HCT116 (cell line): ENCODE results near the gene PSMB7. TPM values are rescaled to one million over a fixed set of nuclear protein-coding genes. Genes with fewer than 3 reads are reported as not detected.

ENCODE experiments used
- ATAC-seq: fragments of 200-7000 bp; cut with Tn5 transposase; 2 replicates; pipeline ENCODE4 v1.9.1; 2020; ENCODE audit warnings: mild to moderate bottlenecking, moderate library complexity
- BruUV-seq: library from RNA; stranded (reverse); fragments of 400-500 nt; replicated peaks from 2 replicates; lab custom pipeline; 2021; lab: Mats Ljungman, UMichigan
- CTCF ChIA-PET: fragments of 300-600 bp; sonication (Branson Sonifier 250); formaldehyde crosslinking; loops from one replicate; lab custom pipeline; 2021; ENCODE audit warnings: antibody characterized with exemption; lab: Charles Lee
- POLR2A ChIA-PET: fragments of 300-600, 350-600 bp; sonication (Branson Sonifier 250); formaldehyde crosslinking; loops from one replicate; lab custom pipeline; 2021; ENCODE audit warnings: antibody characterized with exemption; lab: Charles Lee
- RAD21 ChIA-PET, 2 experiments: fragments of 300-600 bp; sonication (Branson Sonifier 250); formaldehyde crosslinking; loops; one replicate each; lab custom pipeline; 2023; ENCODE audit warnings: low total read pairs in 2 of 2; ENCODE audit not compliant: uncharacterized antibody in 2 of 2, unreplicated experiment in 2 of 2, low non-redundant PET in 1 of 2; lab: Charles Lee
- DNase-seq: peaks from one replicate; pipeline ENCODE4 v3.0.0-alpha.2; 2010; ENCODE audit warnings: low read depth, low spot score
- H2AFZ ChIP-seq: fragments of 200-600 bp; shearing (Covaris generic), sonication (generic); 2 replicates; pipeline ENCODE4 v1.6.1; 2017; ENCODE audit warnings: low read depth, mixed run types, mixed read lengths, antibody characterized with exemption, low read length; ENCODE audit not compliant: poor library complexity, severe bottlenecking
- H3K27ac ChIP-seq: 2 replicates; pipeline ENCODE4 v1.5.1; 2012; ENCODE audit warnings: low read depth, low read length
- H3K27me3 ChIP-seq: fragments of 200-600 bp; sonication (generic); 2 replicates; pipeline ENCODE4 v1.6.1; 2016; ENCODE audit warnings: mixed run types, low read length, mixed read lengths; ENCODE audit not compliant: insufficient read depth
- H3K36me3 ChIP-seq, 2 experiments: fragments of 200-500 bp in 1 of 2; fragments of 200-600 bp in 1 of 2; sonication (Bioruptor generic) in 1 of 2; sonication (generic) in 1 of 2; 2 replicates each; pipeline versions ENCODE4 v1.5.1 to v1.6.1; 2014 to 2016; ENCODE audit warnings: low read length in 2 of 2, inconsistent platforms in 1 of 2, mixed read lengths in 1 of 2, mixed run types in 1 of 2; ENCODE audit not compliant: insufficient read depth in 2 of 2, control insufficient read depth in 1 of 2
- H3K4me1 ChIP-seq, 2 experiments: fragments of 200-600 bp in 1 of 2; sonication (generic) in 1 of 2; 2 replicates each; pipeline versions ENCODE4 v1.5.1 to v1.6.1; 2012 to 2017; ENCODE audit warnings: low read length in 2 of 2, inconsistent platforms in 1 of 2, mild to moderate bottlenecking in 1 of 2, mixed read lengths in 1 of 2, mixed run types in 1 of 2, moderate library complexity in 1 of 2; ENCODE audit not compliant: insufficient read depth in 2 of 2, control insufficient read depth in 1 of 2
- H3K4me2 ChIP-seq: fragments of 200-600 bp; sonication (generic); 2 replicates; pipeline ENCODE4 v1.6.1; 2017; ENCODE audit warnings: mixed run types, low read length, mixed read lengths
- H3K4me3 ChIP-seq, 2 experiments: fragments of 200-600 bp in 1 of 2; sonication (generic) in 1 of 2; replicated peaks in 1 of 2; 2 replicates each; pipeline ENCODE4 v1.5.1; 2011 to 2016; ENCODE audit warnings: low read length in 2 of 2, control low read depth in 1 of 2, low read depth in 1 of 2, mild to moderate bottlenecking in 1 of 2, mixed read lengths in 1 of 2, mixed run types in 1 of 2
- H3K79me2 ChIP-seq: fragments of 200-600 bp; sonication (generic); 2 replicates; pipeline ENCODE4 v1.6.1; 2017; ENCODE audit warnings: mild to moderate bottlenecking, mixed run types, low read length, moderate library complexity, mixed read lengths; ENCODE audit not compliant: insufficient read depth
- H3K9ac ChIP-seq: fragments of 200-600 bp; sonication (generic); 2 replicates; pipeline ENCODE4 v1.6.1; 2016; ENCODE audit warnings: low read length, mixed read lengths
- H3K9me2 ChIP-seq: fragments of 200-600 bp; sonication (generic), shearing (Covaris generic); 2 replicates; pipeline ENCODE4 v1.6.1; 2017; ENCODE audit warnings: mixed run types, mild to moderate bottlenecking, moderate library complexity; ENCODE audit not compliant: insufficient read depth
- H3K9me3 ChIP-seq, 2 experiments: fragments of 200-500 bp in 1 of 2; fragments of 200-600 bp in 1 of 2; sonication (Bioruptor generic) in 1 of 2; sonication (generic) in 1 of 2; 2 replicates each; pipeline ENCODE4 v1.6.1; 2014 to 2017; ENCODE audit warnings: low read length in 2 of 2, mixed read lengths in 2 of 2, inconsistent platforms in 1 of 2, low read depth in 1 of 2, mild to moderate bottlenecking in 1 of 2, mixed run types in 1 of 2, moderate library complexity in 1 of 2; ENCODE audit not compliant: control insufficient read depth in 1 of 2, insufficient read depth in 1 of 2
- H4K20me1 ChIP-seq: fragments of 200-600 bp; sonication (generic), shearing (Covaris generic); 2 replicates; pipeline ENCODE4 v1.6.1; 2017; ENCODE audit warnings: mixed run types, mild to moderate bottlenecking, moderate library complexity; ENCODE audit not compliant: insufficient read depth
- CBX3 ChIP-seq: IDR thresholded peaks from 2 replicates; pipeline ENCODE4 v1.6.1; 2012; ENCODE audit warnings: low read depth
- CEBPB ChIP-seq: IDR thresholded peaks from 2 replicates; pipeline ENCODE4 v1.6.1; 2012; ENCODE audit warnings: low read depth
- EGR1 ChIP-seq: IDR thresholded peaks from 2 replicates; pipeline ENCODE4 v1.6.1; 2012; ENCODE audit warnings: low read depth
- ELF1 ChIP-seq: IDR thresholded peaks from 2 replicates; pipeline ENCODE4 v1.6.1; 2012; ENCODE audit warnings: low read depth, borderline replicate concordance
- EZH2 ChIP-seq: fragments of 200-600 bp; sonication (generic); IDR thresholded peaks from 2 replicates; pipeline ENCODE4 v1.6.1; 2017; ENCODE audit warnings: antibody characterized with exemption, mixed run types
- EZH2phosphoT487 ChIP-seq: fragments of 200-600 bp; IDR thresholded peaks from 2 replicates; pipeline ENCODE4 v1.6.1; 2018; ENCODE audit warnings: antibody characterized with exemption, borderline replicate concordance
- FOSL1 ChIP-seq: IDR thresholded peaks from 2 replicates; pipeline ENCODE4 v1.6.1; 2012; ENCODE audit warnings: low read depth
- RAD21 ChIP-seq: IDR thresholded peaks from 2 replicates; pipeline ENCODE4 v1.6.1; 2012; ENCODE audit warnings: low read depth, mild to moderate bottlenecking
- SIN3A ChIP-seq: IDR thresholded peaks from 2 replicates; pipeline ENCODE4 v1.6.1; 2012; ENCODE audit warnings: low read depth
- SP1 ChIP-seq: IDR thresholded peaks from 2 replicates; pipeline ENCODE4 v1.6.1; 2012; ENCODE audit warnings: low read depth
- SRF ChIP-seq: IDR thresholded peaks from 2 replicates; pipeline ENCODE4 v1.6.1; 2012; ENCODE audit warnings: low read depth
- TCF7L2 ChIP-seq: IDR thresholded peaks from 2 replicates; pipeline ENCODE4 v1.7.0; 2011; ENCODE audit warnings: borderline replicate concordance, inconsistent platforms; ENCODE audit not compliant: insufficient read depth, insufficient read length; ENCODE audit errors: extremely low read depth
- YY1 ChIP-seq: IDR thresholded peaks from 2 replicates; pipeline ENCODE4 v1.6.1; 2011; ENCODE audit warnings: low read length, low read depth, moderate library complexity, mild to moderate bottlenecking; ENCODE audit not compliant: insufficient replicate concordance; ENCODE audit errors: extremely low read depth
- ZFX ChIP-seq: fragments of 450-650 bp; IDR thresholded peaks from 2 replicates; pipeline ENCODE4 v1.6.1; 2017
- intact Hi-C: fragments of 100-400 bp; cut with micrococcal nuclease; formaldehyde crosslinking; loops from 2 replicates; pipeline ENCODE4 v1.10.0; 2022
- total RNA-seq: library from RNA; stranded (reverse); gene quantifications from one replicate; pipeline ENCODE4 v1.2.1, GENCODE V29; 2021; ENCODE audit not compliant: unreplicated experiment
- TF ChIP-seq, protein P1 (sequence below): IDR thresholded peaks from 2 replicates; pipeline ENCODE4 v1.6.1; 2011; ENCODE audit warnings: mild to moderate bottlenecking, low read length, moderate library complexity; ENCODE audit not compliant: insufficient replicate concordance; ENCODE audit errors: extremely low read depth
- TF ChIP-seq, protein P2 (sequence below): IDR thresholded peaks from 2 replicates; pipeline ENCODE4 v1.6.1; 2012
- TF ChIP-seq, protein P3 (sequence below): IDR thresholded peaks from 2 replicates; pipeline ENCODE4 v1.6.1; 2012
- TF ChIP-seq, protein P4 (sequence below): IDR thresholded peaks from 2 replicates; pipeline ENCODE4 v1.6.1; 2012; ENCODE audit warnings: low read depth

Gene PSMB7
- total RNA-seq, 1 experiment from 2014 or later, result 222 TPM

DNA sequence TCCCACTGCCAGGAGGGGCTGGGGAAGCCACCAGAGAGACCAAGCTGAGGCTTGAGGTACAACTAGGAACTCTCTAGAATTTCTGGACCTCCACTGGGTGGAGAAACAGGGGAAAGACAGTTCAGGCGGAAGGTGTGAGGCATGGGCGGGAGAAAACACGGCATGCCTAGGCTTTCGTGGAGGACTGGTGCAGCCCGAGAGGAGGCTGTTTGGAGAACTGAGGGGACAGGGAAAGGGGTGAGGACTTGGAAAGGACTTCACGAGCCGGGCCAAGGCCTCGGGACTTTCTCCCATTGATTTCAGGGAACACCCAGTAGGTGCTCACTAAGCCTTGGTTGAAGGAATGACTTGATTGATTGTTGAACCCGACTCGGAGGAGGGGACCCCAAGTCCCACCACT is 25.5 kb upstream of the PSMB7 start:
- Histone ChIP-seq H3K4me3 (no peak overlapping the region), H4K20me1 (no peaks in the 10 kb centered on the region), H3K4me1 (peaks cover 5 to 11% of the 10 kb centered on the region in 2 experiments; a peak in 3 of 4 replicates), H3K9ac (no peak overlapping the region), H3K27ac (no peak overlapping the region), H3K4me2 (no peak overlapping the region), H3K9me3 (no peaks in the 10 kb centered on the region), H3K9me2 (no peaks in the 10 kb centered on the region), H3K79me2 (no peaks in the 10 kb centered on the region), H3K36me3 (no peaks in the 10 kb centered on the region), H2AFZ (no peak overlapping the region), H3K27me3 (no peaks in the 10 kb centered on the region)
- ChIA-PET RAD21 (no interaction called here), CTCF (no interaction called here), POLR2A (no interaction called here)
- TF ChIP-seq YY1 (no peak), SIN3A (no peak), ZFX (no peak), EGR1 (no peak), CEBPB (no peak), EZH2 (no peak), CBX3 (no peak), EZH2phosphoT487 (no peak), SP1 (no peak), SRF (no peak), ELF1 (no peak), TCF7L2 (no peak), FOSL1 (no peak), RAD21 (no peak)
- TF ChIP-seq, protein P1, sequence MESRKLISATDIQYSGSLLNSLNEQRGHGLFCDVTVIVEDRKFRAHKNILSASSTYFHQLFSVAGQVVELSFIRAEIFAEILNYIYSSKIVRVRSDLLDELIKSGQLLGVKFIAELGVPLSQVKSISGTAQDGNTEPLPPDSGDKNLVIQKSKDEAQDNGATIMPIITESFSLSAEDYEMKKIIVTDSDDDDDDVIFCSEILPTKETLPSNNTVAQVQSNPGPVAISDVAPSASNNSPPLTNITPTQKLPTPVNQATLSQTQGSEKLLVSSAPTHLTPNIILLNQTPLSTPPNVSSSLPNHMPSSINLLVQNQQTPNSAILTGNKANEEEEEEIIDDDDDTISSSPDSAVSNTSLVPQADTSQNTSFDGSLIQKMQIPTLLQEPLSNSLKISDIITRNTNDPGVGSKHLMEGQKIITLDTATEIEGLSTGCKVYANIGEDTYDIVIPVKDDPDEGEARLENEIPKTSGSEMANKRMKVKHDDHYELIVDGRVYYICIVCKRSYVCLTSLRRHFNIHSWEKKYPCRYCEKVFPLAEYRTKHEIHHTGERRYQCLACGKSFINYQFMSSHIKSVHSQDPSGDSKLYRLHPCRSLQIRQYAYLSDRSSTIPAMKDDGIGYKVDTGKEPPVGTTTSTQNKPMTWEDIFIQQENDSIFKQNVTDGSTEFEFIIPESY, result no peak
- TF ChIP-seq, protein P2, sequence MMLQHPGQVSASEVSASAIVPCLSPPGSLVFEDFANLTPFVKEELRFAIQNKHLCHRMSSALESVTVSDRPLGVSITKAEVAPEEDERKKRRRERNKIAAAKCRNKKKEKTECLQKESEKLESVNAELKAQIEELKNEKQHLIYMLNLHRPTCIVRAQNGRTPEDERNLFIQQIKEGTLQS, result no peak
- TF ChIP-seq, protein P3, sequence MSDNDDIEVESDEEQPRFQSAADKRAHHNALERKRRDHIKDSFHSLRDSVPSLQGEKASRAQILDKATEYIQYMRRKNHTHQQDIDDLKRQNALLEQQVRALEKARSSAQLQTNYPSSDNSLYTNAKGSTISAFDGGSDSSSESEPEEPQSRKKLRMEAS, result no peak
- TF ChIP-seq, protein P4, sequence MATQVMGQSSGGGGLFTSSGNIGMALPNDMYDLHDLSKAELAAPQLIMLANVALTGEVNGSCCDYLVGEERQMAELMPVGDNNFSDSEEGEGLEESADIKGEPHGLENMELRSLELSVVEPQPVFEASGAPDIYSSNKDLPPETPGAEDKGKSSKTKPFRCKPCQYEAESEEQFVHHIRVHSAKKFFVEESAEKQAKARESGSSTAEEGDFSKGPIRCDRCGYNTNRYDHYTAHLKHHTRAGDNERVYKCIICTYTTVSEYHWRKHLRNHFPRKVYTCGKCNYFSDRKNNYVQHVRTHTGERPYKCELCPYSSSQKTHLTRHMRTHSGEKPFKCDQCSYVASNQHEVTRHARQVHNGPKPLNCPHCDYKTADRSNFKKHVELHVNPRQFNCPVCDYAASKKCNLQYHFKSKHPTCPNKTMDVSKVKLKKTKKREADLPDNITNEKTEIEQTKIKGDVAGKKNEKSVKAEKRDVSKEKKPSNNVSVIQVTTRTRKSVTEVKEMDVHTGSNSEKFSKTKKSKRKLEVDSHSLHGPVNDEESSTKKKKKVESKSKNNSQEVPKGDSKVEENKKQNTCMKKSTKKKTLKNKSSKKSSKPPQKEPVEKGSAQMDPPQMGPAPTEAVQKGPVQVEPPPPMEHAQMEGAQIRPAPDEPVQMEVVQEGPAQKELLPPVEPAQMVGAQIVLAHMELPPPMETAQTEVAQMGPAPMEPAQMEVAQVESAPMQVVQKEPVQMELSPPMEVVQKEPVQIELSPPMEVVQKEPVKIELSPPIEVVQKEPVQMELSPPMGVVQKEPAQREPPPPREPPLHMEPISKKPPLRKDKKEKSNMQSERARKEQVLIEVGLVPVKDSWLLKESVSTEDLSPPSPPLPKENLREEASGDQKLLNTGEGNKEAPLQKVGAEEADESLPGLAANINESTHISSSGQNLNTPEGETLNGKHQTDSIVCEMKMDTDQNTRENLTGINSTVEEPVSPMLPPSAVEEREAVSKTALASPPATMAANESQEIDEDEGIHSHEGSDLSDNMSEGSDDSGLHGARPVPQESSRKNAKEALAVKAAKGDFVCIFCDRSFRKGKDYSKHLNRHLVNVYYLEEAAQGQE, result no peak
- ATAC-seq, result no peak
- BruUV-seq, result no TSS peak
- intact Hi-C loops, result no loop called here
- no peak for DNase-seq
